ENCODE data around the gene XKRX.

The XKRX gene

DNA sequence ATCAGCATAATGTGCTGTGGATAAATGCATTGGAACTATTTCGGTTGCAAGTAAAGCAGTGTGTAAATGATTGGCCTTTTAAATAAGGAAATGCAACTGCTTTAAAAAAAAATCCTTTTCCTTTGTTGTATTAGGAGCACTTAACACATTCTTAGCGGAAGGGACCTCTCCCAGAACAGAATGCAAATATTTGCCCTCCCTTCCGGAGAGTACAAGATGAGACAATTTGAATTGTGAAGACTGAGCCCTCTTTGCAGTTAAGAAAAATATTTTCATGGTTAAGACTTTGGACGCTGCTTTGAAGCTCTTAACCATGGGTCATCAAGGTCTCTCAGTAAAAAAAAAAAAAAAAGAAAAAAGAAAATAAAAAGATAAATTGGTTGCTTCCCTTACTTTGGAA, 45.1 kb downstream of the XKRX start:
- DNase-seq = no peak

DNA sequence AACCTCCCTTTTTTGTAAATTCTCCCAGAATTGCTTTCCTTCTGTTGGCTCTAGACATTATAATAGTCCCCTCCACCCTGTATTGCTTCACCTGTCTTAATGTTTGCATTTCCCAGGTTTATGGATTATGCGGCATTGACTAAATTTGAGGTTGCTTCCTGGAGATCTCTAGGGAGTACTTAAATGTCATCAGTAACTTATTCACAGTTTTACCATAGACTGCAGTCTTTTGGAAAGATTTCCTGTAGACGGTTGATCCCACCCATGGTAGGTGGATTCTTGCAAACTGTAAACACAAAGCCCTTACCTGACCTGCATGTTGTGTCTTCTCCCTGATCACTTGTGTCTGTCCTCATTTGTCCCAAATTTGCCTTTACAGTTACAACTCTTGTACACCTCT, 48.3 kb downstream of the XKRX start:
- DNase-seq = no peak

DNA sequence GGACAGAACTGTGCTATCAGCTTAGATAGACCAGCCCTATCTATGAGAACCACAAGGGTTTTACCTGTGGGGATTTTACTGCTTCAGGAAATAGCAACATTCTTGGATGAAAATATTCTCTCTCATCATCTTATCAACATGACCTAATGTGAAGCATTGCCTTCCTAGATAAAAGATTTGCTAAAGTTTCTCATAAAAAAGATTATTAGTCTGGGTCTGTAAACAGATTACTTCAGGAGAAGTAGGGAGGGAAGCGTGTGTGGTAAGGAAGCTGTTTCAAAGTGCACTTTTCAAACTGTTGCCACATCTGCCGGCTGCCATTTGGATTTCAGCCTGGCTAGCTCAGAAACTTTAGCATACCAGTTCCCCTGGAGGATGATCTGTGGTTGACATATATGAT, 54.4 kb downstream of the XKRX start, which contains the start of gene NOX1:
Gene NOX1, minus strand, starts transcription at position 35 of the 400 bp plus-strand sequence. CDS start 220 bp downstream, outside the sequence.
- DNase-seq = no peak

DNA sequence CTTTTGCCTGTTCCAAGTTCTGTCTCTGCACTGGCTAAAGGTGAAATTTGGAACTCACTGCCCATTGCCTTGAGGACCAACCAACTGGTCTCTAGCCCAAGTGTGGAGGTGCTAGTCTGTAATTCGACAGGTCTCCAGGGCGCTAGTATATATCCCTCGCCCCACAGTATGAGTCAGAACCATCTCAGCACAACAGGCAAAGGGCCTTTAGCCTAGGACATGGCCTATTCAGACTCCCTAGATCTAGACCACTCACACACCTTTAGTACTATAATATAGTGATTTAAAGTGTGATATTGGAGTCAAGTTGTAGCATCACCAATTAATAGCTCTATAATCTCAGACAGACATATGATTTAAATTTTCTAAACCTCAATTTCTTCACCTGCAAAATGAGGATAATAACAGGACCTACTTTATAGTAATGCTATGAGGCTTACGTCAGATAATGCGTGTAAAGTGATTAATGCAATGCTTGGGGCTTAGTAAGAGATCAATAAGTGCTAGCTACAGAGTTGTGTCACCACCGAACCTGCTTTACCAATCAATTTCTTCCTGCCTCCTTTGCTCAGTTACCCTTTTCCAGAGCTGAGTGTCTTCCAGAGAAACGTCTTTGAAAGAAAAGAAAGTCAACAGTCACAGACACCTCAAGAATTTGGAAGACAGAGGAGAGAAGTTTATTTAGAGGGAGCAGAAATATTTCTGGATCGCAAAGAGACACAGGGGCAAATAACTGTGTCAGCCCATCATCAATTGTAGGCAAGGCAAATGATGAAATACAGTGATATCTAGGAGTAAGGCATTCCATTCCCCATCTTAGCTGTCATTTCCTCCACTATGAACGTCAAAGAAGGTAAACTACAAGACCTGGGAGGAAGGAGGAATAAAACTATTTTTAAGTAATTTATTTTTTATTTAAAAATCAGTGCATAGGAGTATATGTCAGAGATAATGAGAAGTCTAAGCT, 56.8 kb downstream of the XKRX start:
- no peak for DNase-seq

DNA sequence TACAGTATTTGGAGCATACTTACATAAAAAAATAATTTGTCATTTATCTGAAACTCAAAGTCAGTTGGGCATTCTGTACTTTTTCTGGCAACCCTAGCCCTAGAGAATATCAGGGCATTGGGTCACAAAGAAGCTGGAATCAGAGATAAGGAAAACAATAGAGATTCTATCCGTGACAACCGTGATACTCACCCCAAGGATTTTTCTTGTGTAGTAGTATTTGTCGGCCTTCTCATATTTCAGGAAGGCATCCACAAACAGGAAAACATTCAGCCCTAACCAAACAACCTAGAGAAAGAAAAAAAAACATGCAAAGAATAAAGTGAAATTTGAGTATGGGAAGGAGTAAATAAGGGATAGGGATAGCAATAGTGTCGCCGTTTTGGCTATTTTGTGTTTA, 58.2 kb downstream of the XKRX start:
- no peak for DNase-seq

DNA sequence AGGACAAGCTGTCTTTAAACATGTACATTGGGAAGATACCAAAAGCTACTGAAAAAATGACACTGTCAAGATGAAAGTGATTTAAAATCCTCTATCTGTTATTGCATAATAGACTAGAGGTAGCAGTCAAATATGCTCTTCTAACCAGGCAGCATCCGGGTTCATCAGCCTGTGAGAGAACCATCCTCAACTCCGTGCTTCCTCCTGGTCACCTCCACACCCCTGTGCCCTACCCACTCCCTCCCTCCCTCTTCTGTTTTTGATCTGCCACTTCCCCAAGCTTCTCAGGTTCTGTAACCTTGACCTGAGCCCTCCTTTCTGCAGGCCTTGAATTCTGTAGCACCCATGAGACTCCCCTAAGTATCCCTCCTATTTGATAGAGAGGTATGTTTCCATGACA, 60.4 kb downstream of the XKRX start:
- DNase-seq = no peak

DNA sequence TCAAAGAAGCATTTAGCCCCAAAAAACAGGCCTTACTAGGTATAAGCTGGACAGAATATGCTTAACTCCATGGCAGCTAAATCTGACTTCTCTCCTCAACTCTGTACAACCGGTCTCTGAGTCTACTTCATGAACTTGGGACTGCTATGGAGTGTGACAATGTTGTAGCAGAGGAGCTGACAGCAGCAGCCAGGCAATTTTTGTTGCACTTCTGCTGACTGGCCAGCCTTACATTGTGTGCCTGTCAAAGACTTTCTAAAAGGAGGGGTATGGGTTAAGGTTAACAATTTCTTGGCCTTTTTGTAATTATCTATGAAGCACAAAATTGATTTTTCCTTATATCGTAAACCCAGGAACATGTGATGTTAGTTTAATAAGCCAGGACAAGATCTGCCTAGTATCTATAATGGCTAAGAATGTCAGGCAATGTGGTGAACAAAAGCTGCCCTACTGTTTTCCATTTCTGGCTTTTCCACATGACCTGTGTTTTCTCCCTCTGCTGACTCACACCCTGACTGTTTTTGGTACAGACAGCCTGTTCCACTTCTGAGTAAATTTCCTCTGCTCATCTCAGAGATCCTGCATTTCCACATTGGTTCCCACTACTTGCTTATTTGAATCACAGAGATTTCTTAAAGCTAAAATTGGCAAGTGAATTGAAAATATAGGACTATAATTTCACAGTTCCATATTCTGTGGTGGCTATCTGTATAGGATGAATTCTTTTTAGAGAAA, 63.9 kb downstream of the XKRX start:
- no peak for DNase-seq
